Type B pancreatic cell (in vitro differentiated cells): ENCODE measurements around the gene HOXD13. TPM values are rescaled to one million over a fixed set of nuclear protein-coding genes. Genes with fewer than 3 reads are reported as not detected.

Experiments
- DNase-seq: peaks from one replicate; pipeline ENCODE4 v3.0.0; 2021; ENCODE audit warnings: mixed read lengths; ENCODE audit not compliant: unreplicated experiment; ENCODE audit errors: extremely low spot score
- H3K27ac Mint-ChIP-seq: 2 replicates; pipeline ENCODE4 v1.8.0; 2021; ENCODE audit warnings: mild to moderate bottlenecking, mixed read lengths
- H3K27me3 Mint-ChIP-seq: 2 replicates; pipeline ENCODE4 v1.8.0; 2021; ENCODE audit warnings: mixed read lengths
- H3K36me3 Mint-ChIP-seq: 2 replicates; pipeline ENCODE4 v1.8.0; 2021; ENCODE audit warnings: mixed read lengths
- H3K4me1 Mint-ChIP-seq: one replicate; pipeline ENCODE4 v1.8.0; 2021; ENCODE audit warnings: mixed read lengths; ENCODE audit not compliant: unreplicated experiment
- H3K4me3 Mint-ChIP-seq: 2 replicates; pipeline ENCODE4 v1.8.0; 2021; ENCODE audit warnings: mild to moderate bottlenecking, mixed read lengths
- H3K9me3 Mint-ChIP-seq: 2 replicates; pipeline ENCODE4 v1.8.0; 2021; ENCODE audit warnings: mixed read lengths
- CTCF ChIP-seq: fragments of 200-600 bp; sonication (generic); conservative IDR thresholded peaks from 2 replicates; pipeline ENCODE4 v1.5.0; 2021; ENCODE audit warnings: antibody characterized with exemption, mild to moderate bottlenecking
- total RNA-seq: library from RNA; stranded (reverse); gene quantifications from 2 replicates; pipeline ENCODE4 v1.2.1, GENCODE V29; 2021; ENCODE audit warnings: low replicate concordance

Gene HOXD13
- total RNA-seq, 1 donor from 2014 or later: 0.43 TPM

- H3K27me3 Mint-ChIP-seq: peaks cover 97% of the 10 kb centered on the region
- no peak for DNase-seq
- H3K9me3 Mint-ChIP-seq: peaks cover 6% of the 10 kb centered on the region
- no peak overlapping the region for H3K4me3 Mint-ChIP-seq
- H3K4me1 Mint-ChIP-seq: no peaks in the 10 kb centered on the region
- H3K27ac Mint-ChIP-seq: no peak overlapping the region
- H3K36me3 Mint-ChIP-seq: peaks cover 9% of the 10 kb centered on the region
- no peak for TF ChIP-seq CTCF
Observed at GRCh38 chr2:176117162-176117822, 24.8 kb downstream of the HOXD13 start.

- Mint-ChIP-seq H3K9me3 (peaks cover 6% of the 10 kb centered on the region), H3K27ac (no peak overlapping the region), H3K36me3 (peaks cover 9% of the 10 kb centered on the region), H3K27me3 (peaks cover 95% of the 10 kb centered on the region), H3K4me3 (peak overlapping the region; percentile 28), H3K4me1 (no peaks in the 10 kb centered on the region)
- no peak for DNase-seq
- TF ChIP-seq CTCF: no peak
Observed at GRCh38 chr2:176117823-176118371, 25.4 kb downstream of the HOXD13 start.

- Mint-ChIP-seq H3K27ac (no peak overlapping the region), H3K9me3 (peaks cover 6% of the 10 kb centered on the region), H3K4me3 (peak overlapping the region; percentile 28), H3K36me3 (peaks cover 9% of the 10 kb centered on the region), H3K27me3 (peaks cover 93% of the 10 kb centered on the region), H3K4me1 (peaks cover 4% of the 10 kb centered on the region)
- DNase-seq: no peak
- peak; percentile 67 for TF ChIP-seq CTCF
Observed at GRCh38 chr2:176118601-176119339, 26.2 kb downstream of the HOXD13 start.

- TF ChIP-seq CTCF: peak; percentile 24
- peaks cover 7% of the 10 kb centered on the region for H3K4me1 Mint-ChIP-seq
- peak overlapping the region; percentile 34 for H3K4me3 Mint-ChIP-seq
Observed at GRCh38 chr2:176120364-176121189, 28.1 kb downstream of the HOXD13 start.

More at GRCh38 chr2:176120364-176121189, 28.1 kb downstream of the HOXD13 start:
- Mint-ChIP-seq H3K27me3 (peaks cover 93% of the 10 kb centered on the region), H3K36me3 (peaks cover 9% of the 10 kb centered on the region), H3K9me3 (peaks cover 6% of the 10 kb centered on the region), H3K27ac (no peak overlapping the region)
- DNase-seq: no peak
